MCF 10A (cell line): ENCODE results near the gene TOR3A. TPM values are rescaled to one million over a fixed set of nuclear protein-coding genes. Genes with fewer than 3 reads are reported as not detected.
"Not testable (repeated sequence)": the region's sequence is repeated elsewhere in the genome, so short reads cannot be mapped to it uniquely, and the experiment has no call there.

Experiments
- BruUV-seq: library from RNA; stranded (reverse); fragments of 400-500 nt; replicated peaks from 2 replicates; lab custom pipeline; 2021; lab: Mats Ljungman, UMichigan
- CTCF ChIA-PET: fragments of 300-600 bp; sonication (Branson Sonifier 250); formaldehyde crosslinking; extraction: SDS; loops from one replicate; lab custom pipeline; 2021; ENCODE audit warnings: antibody characterized with exemption, inconsistent platforms; lab: Yijun Ruan, JAX
- POLR2A ChIA-PET: fragments of 300-600, 350-650 bp; sonication (Branson Sonifier 250); formaldehyde crosslinking; extraction: SDS; loops from one replicate; lab custom pipeline; 2020; ENCODE audit warnings: antibody characterized with exemption, inconsistent platforms; lab: Yijun Ruan, JAX
- DNase-seq: peaks from one replicate; pipeline ENCODE4 v3.0.0-alpha.2; 2018; ENCODE audit not compliant: unreplicated experiment
- H3K27ac Mint-ChIP-seq: one replicate; pipeline ENCODE4 v1.8.0; 2022; ENCODE audit warnings: mild to moderate bottlenecking, low read depth, mixed read lengths; ENCODE audit not compliant: unreplicated experiment
- H3K27me3 Mint-ChIP-seq: one replicate; pipeline ENCODE4 v1.8.0; 2022; ENCODE audit warnings: mixed read lengths; ENCODE audit not compliant: insufficient read depth, unreplicated experiment
- H3K36me3 Mint-ChIP-seq: one replicate; pipeline ENCODE4 v1.8.0; 2022; ENCODE audit warnings: mild to moderate bottlenecking, moderate library complexity, mixed read lengths; ENCODE audit not compliant: insufficient read depth, unreplicated experiment
- H3K4me1 Mint-ChIP-seq: one replicate; pipeline ENCODE4 v1.8.0; 2022; ENCODE audit warnings: mixed read lengths; ENCODE audit not compliant: insufficient read depth, unreplicated experiment
- H3K4me3 Mint-ChIP-seq: one replicate; pipeline ENCODE4 v1.8.0; 2022; ENCODE audit warnings: mild to moderate bottlenecking, moderate library complexity, mixed read lengths; ENCODE audit not compliant: unreplicated experiment
- H3K9me3 Mint-ChIP-seq: one replicate; pipeline ENCODE4 v1.8.0; 2022; ENCODE audit warnings: mixed read lengths; ENCODE audit not compliant: unreplicated experiment
- CTCF ChIP-seq: fragments of 200-600 bp; IDR thresholded peaks from one replicate; pipeline ENCODE4 v1.8.0; 2022; ENCODE audit warnings: antibody characterized with exemption, mild to moderate bottlenecking; ENCODE audit not compliant: unreplicated experiment
- intact Hi-C: fragments of 100-400 bp; cut with micrococcal nuclease; formaldehyde crosslinking; loops from 2 replicates; pipeline ENCODE4 v1.14.1; 2022
- total RNA-seq: library from RNA; stranded (reverse); gene quantifications from 2 replicates; pipeline ENCODE4 v1.2.3, GENCODE V29; 2022

Gene TOR3A
- total RNA-seq, 1 experiment from 2014 or later: 31.3 TPM

GRCh38 chr1:179129702-179130473 is 48.0 kb downstream of the TOR3A start:
- intact Hi-C loops: no loop called here
- no TSS peak for BruUV-seq

GRCh38 chr1:179135168-179135567 is 53.3 kb downstream of the TOR3A start:
- CTCF ChIA-PET, BruUV-seq, H3K27ac Mint-ChIP-seq, DNase-seq, POLR2A ChIA-PET, H3K4me3 Mint-ChIP-seq, intact Hi-C loops, H3K27me3 Mint-ChIP-seq, H3K9me3 Mint-ChIP-seq: not testable (repeated sequence)
- H3K4me1 Mint-ChIP-seq: peaks cover 44% of the 10 kb centered on the region
- peaks cover 47% of the 10 kb centered on the region for H3K36me3 Mint-ChIP-seq

More at GRCh38 chr1:179129702-179130473, 48.0 kb downstream of the TOR3A start:
- ChIA-PET POLR2A (interaction anchor here (0.6 to 4.3 kb wide), 5 partner anchors 11 to 57 kb away, joined by 3 to 22 read pairs (median 4); no protein-coding TSS in a partner anchor), CTCF (interaction anchor here (0.7 to 3.7 kb wide), 7 partner anchors 9 to 1009 kb away, joined by 3 to 33 read pairs (median 3); no protein-coding TSS in a partner anchor)
- DNase-seq: peak; percentile 38
- peaks cover 48% of the 10 kb centered on the region for H3K4me1 Mint-ChIP-seq
- no peak for TF ChIP-seq CTCF
- H3K4me3 Mint-ChIP-seq: peak overlapping the region; percentile 58
- H3K36me3 Mint-ChIP-seq: peaks cover 92% of the 10 kb centered on the region
- H3K9me3 Mint-ChIP-seq: no peaks in the 10 kb centered on the region
- H3K27me3 Mint-ChIP-seq: no peaks in the 10 kb centered on the region
- H3K27ac Mint-ChIP-seq: peak overlapping the region; percentile 72

DNA sequence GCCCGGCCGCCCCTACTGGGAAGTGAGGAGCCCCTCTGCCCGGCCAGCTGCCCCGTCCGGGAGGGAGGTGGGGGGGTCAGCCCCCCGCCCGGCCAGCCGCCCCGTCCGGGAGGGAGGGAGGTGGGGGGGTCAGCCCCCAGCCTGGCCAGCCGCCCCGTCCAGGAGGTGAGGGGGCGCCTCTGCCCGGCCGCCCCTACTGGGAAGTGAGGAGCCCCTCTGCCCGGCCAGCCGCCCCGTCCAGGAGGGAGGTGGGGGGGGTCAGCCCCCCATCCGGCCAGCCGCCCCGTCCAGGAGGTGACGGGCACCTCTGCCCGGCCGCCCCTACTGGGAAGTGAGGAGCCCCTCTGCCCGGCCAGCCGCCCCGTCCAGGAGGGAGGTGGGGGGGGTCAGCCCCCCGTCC is 53.8 kb downstream of the TOR3A start:
- H3K27ac Mint-ChIP-seq, intact Hi-C loops, POLR2A ChIA-PET, H3K27me3 Mint-ChIP-seq, CTCF ChIA-PET, BruUV-seq, H3K9me3 Mint-ChIP-seq, DNase-seq, H3K4me3 Mint-ChIP-seq: not testable (repeated sequence)
- Mint-ChIP-seq H3K36me3 (peaks cover 46% of the 10 kb centered on the region), H3K4me1 (peaks cover 44% of the 10 kb centered on the region)

GRCh38 chr1:179137617-179138255 is 55.9 kb downstream of the TOR3A start:
- intact Hi-C loops: no loop called here
- H3K27me3 Mint-ChIP-seq: no peaks in the 10 kb centered on the region
- BruUV-seq: no TSS peak
- H3K36me3 Mint-ChIP-seq: peaks cover 31% of the 10 kb centered on the region
- peak overlapping the region; percentile 24 for H3K4me3 Mint-ChIP-seq
- DNase-seq: peak; percentile 45
- H3K4me1 Mint-ChIP-seq: peaks cover 45% of the 10 kb centered on the region
- peak overlapping the region; percentile 76 for H3K27ac Mint-ChIP-seq
- no peak for TF ChIP-seq CTCF
- POLR2A ChIA-PET: interaction anchor here (1.5 to 7.8 kb wide), 3 partner anchors 9 to 43 kb away, joined by 3 to 67 read pairs (median 9); no protein-coding TSS in a partner anchor
- CTCF ChIA-PET: interaction anchor here (1.0 to 4.1 kb wide), 2 partner anchors 17 to 43 kb away, joined by 3 to 29 read pairs; no protein-coding TSS in a partner anchor
- H3K9me3 Mint-ChIP-seq: no peaks in the 10 kb centered on the region

DNA sequence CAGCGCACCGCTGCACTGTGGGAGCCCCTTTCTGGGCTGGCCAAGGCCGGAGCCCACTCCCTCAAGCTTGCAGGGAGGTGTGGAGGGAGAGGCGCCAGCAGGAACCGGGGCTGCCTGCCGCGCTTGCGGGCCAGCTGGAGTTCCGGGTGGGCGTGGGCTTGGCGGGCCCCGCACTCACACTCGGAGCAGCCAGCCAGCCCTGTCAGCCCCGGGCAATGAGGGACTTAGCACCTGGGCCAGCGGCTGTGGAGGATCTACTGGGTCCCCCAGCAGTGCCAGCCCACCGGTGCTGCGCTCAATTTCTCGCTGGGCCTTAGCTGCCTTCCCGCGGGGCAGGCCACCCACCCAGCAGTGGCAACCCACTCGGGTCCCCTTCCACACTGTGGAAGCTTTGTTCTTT is 56.9 kb downstream of the TOR3A start:
- BruUV-seq, H3K27me3 Mint-ChIP-seq, DNase-seq, H3K27ac Mint-ChIP-seq, intact Hi-C loops, H3K4me3 Mint-ChIP-seq, H3K9me3 Mint-ChIP-seq: not testable (repeated sequence)
- POLR2A ChIA-PET: interaction anchor here (2.5 to 7.8 kb wide), 2 partner anchors 10 to 42 kb away, joined by 9 to 67 read pairs; no protein-coding TSS in a partner anchor
- Mint-ChIP-seq H3K36me3 (peaks cover 25% of the 10 kb centered on the region), H3K4me1 (peaks cover 43% of the 10 kb centered on the region)
- CTCF ChIA-PET: interaction anchor here (0.9 to 4.1 kb wide), 3 partner anchors 8 to 18 kb away, joined by 3 to 29 read pairs (median 8); no protein-coding TSS in a partner anchor
